HTR-8/SVneo (cell line): ENCODE measurements around the gene IL5RA.

ENCODE experiments used
- DNase-seq: peaks from one replicate; pipeline ENCODE4 v3.0.0; 2011; ENCODE audit warnings: low spot score, mixed read lengths; ENCODE audit not compliant: insufficient read length
- FAIRE-seq: peaks from 2 replicates; lab custom pipeline; 2011; peaks lifted over from hg19 to GRCh38; lab: Jason Lieb, UNC

The IL5RA gene, protein sequence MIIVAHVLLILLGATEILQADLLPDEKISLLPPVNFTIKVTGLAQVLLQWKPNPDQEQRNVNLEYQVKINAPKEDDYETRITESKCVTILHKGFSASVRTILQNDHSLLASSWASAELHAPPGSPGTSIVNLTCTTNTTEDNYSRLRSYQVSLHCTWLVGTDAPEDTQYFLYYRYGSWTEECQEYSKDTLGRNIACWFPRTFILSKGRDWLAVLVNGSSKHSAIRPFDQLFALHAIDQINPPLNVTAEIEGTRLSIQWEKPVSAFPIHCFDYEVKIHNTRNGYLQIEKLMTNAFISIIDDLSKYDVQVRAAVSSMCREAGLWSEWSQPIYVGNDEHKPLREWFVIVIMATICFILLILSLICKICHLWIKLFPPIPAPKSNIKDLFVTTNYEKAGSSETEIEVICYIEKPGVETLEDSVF

DNA sequence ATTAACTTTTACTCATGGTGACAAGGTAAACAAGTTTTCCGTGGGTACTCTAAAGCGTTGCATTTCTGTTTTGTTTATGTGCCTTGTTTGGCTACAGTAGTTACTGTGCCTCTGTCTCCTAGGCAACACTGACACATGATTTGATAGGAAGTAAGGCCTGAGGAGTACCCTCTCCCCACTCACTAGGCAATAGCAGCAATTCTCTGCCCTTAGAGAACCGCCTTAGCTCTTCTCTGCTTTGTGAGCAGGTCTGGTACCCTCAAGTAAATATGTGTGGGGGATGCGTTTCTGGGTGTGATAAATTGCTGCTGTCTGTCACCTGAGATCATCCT, at the start of gene IL5RA:
TSS of gene IL5RA (minus strand) at position 76 of the 332 bp plus-strand sequence. CDS start 5,390 bp downstream, outside the sequence.
- DNase-seq (no peak), FAIRE-seq (no peak)

DNA sequence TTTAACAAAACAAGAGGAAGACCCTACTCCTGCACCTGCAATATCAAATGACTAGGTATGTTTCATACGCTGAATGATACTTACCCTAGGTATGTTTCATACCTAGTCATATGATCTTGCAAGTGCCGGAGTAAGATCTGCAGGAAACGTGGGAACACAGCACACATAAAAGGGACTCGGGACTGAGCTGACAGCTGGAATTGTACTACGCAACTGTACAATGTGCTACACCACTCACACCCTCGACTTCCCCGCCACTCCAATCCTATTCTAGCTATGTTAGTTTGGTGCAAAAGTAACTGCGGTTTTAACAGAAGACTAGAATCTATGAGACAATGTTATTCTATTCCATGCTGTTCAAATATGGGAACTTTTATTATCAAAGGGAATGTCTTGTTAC, 47.3 kb upstream of the IL5RA start:
- DNase-seq (no peak), FAIRE-seq (no peak)

DNA sequence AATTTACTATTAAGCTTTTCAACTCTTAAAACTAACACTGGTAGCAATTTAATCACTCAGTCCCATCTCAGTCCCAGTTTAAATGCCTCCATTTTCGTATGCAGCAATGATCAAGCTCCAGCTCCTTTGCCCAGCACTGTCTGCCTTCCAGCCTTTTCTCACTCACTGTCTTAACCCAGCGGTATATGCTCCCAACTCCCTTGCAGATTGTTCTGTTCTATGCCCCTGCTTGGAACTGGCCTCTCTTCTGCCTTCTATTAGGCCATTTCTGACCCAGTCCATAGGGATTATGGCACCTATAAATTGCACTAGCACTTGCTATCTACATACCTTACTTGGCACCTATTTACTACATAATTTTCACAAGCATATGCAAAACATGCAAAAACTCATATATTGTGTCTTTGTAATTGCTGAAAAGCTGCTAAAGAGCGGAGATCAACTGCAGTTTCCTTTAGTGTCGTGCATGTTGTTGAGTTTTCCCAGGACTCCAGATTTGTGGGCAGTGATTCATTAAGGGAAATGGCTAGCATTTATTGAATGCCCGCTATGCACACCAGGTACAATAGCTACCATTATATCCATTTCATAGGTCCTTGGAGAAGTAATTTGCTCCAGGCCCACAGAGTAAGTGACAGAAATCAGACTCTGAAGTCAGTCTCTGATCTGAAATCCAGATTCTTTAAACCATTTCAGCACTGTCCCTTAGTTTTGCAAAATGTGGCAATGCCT, 44.9 kb upstream of the IL5RA start:
- FAIRE-seq (no peak), DNase-seq (no peak)

DNA sequence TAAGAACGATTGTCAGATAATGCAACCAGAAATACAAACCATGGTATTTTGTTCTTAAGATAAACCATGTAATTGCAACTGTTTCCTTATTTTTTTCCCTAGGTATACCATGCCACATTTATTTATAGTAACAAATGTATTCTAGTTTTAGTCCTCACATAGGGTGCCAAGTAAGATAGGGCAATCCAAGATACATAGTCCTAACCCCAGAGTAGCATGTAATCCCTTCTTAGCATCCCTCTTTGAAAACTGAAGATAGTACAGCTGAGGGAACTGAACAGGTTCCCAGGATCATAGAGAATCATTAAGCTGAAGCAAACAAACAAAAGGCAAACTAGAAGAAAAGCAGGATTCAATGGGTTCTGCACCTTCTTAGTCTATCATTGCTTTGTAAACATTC, 41.3 kb upstream of the IL5RA start:
- FAIRE-seq (no peak), DNase-seq (no peak)

DNA sequence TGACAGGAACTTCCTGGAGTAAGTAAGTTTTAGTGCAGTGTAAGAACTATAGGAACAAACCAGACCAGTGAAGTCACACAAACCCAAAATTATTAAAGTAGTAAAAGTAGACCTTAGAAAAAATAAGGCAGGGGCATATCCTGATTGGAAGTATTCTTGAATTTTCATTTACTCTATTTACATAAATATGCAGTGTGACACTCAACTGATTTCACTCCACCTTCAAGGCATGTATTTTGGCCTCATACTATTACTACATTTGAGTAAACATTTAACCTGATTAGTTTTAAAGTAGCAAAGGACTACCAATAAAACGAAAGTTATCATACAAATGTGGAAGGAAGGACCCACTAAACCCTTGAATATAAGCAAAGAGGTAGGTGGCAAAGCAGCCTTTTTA, 39.4 kb upstream of the IL5RA start:
- DNase-seq (no peak), FAIRE-seq (no peak)

DNA sequence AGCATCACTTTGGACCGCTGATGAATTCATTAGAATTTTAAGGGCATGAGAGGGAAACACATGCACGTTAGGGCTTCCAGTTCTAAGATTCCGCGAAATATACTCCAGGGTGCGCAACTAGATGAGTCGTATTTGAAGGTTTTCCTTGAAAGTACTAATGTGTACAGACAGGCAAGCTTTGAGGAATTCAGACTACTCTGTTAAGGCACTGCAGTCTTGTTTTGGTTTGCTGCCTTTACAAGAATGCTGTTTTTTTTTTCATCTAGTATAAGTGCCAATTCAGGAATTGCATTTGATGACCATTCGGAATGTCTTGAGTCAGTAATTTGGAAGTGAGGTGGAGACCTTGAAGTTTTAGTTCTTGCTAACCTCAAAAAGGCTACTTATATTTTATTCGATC, 35.7 kb upstream of the IL5RA start:
- FAIRE-seq (no peak), DNase-seq (no peak)

DNA sequence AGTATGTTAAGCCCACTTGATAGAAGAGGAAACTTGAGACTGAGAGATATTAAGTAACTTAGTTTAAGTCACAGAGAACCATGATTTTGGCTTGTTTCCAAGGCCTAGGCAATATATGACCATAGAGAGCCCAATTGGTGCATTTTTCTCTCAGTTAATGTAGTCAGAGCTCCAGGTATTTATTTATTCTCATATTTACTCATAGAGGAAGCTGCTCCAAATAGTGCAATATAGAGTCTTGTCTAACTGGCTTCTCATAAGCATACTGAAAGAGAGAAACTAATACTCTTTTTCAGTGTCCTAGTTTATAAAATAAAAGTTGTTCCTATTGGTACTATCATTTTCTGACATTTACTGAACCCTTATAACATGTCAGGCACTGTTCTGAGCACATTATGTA, 31.8 kb upstream of the IL5RA start:
- FAIRE-seq: no peak
- DNase-seq: no peak

DNA sequence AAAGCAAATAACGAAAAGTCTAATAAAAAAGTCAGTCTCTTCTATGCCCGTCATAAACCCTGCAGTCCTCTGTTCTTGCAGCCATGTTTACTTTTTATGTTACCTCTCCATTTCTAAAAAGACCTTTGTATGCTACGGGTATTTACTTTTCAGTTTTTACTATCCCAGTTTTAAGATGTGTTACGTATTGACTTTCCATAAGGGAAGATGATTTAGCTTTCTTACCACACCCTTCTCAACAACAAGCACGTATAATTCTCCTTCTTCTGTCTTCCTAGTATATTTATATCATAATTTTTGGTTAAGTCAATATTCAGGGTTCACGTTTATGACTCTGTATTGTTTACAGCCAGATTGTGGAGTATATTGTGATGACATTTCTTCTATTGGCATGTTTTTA, 27.4 kb upstream of the IL5RA start:
- no peak for DNase-seq
- no peak for FAIRE-seq

DNA sequence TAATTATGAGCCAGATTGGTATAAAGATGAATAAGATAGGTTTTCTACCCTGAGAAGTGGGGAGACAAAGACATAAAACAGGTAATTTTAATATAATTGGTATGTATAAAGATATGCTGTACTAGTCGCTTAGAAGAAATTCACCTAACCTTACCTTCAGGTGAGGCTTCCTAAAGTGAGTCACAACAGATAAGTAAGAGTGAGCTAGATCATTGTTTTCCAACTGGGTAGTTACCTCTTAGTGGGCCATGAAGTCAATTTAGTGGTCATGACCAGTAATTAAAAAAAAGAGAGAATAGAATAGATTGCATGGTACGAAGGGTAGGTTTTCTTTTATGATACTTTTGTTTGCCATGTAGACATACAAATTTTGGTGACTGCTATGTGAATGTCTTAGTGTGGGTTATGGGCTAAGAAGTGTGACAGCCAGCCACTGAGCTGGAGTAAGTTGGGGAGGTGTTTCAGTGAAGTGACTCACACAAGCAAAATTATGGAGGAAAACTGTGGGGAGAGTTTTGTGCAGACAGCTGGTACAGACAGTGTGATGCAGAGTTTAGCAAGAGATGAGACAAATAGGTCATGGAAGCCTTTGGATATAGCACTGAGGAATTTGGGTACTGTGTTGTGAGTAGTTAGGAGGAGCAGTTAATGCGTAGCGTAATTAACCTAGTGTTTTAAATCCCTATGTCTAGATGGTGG, 24.7 kb upstream of the IL5RA start:
- FAIRE-seq: no peak
- DNase-seq: no peak

DNA sequence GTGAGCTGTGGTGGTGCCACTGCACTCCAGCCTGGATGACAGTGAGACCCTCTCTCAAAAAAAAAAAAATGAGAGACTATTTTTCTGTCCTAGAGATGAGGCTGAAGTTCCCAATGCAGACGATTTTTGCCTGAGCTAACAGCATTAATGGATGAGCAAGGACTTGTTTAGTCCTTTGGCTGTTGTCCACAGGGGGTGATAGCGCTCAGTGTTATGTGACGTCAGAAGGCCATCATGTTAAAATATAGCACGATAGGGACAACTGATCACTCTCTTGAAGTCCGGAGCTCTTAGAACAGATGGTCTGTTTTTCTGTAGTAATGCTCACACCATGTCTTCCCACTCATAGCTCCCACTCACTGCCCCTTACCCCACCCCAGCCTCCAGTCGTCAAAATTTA, 23.3 kb upstream of the IL5RA start:
- FAIRE-seq: no peak

DNA sequence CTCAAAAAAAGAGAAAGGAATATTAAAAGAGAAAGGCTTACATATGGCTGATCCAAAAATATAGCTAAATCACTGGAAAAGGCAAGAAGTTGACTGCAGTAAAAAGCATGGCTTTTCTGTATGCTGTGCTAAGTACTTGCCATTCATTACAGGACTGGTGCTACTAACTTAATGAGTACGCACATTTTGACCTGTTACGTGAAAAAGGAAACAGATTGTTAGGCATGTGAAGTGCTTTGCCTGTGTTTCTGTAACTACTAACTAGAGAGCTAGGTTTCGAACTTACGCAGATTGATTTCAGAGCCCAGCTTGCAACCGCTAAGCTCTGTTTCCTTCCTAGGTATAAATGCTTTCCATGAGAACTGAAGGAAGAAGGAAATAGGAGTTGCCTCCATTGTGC, 19.4 kb upstream of the IL5RA start:
- DNase-seq: no peak
- no peak for FAIRE-seq

More for the DNA sequence above, 23.3 kb upstream of the IL5RA start:
- DNase-seq: no peak

DNA sequence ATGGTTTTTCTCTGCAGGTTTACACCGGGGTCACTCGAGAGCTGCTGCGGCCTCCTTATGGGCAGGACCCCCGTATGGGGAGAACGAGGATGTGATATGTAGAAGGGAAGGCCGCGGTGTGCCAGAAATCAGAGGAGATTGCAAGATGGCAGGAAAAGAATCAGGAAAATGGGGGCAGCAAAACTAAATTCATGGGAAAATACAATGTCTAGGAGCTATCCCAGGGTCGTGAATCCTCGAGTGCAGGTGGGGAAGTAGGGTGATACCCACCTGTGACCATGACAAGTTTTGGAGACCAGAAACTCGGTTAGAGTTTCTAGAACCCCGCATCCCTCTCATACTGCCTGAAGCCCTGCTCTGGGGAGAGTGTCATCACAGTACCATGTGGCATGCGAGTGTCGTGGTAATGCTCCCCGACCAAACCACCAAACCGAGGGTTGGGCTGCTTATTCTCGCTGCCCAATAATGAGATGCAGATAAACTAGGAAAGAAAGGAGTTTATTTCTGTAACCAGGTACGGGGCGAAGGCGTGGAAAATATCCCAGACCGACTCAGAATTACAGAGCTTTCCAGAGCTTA, 17.3 kb upstream of the IL5RA start:
- no peak for FAIRE-seq
- DNase-seq: no peak

DNA sequence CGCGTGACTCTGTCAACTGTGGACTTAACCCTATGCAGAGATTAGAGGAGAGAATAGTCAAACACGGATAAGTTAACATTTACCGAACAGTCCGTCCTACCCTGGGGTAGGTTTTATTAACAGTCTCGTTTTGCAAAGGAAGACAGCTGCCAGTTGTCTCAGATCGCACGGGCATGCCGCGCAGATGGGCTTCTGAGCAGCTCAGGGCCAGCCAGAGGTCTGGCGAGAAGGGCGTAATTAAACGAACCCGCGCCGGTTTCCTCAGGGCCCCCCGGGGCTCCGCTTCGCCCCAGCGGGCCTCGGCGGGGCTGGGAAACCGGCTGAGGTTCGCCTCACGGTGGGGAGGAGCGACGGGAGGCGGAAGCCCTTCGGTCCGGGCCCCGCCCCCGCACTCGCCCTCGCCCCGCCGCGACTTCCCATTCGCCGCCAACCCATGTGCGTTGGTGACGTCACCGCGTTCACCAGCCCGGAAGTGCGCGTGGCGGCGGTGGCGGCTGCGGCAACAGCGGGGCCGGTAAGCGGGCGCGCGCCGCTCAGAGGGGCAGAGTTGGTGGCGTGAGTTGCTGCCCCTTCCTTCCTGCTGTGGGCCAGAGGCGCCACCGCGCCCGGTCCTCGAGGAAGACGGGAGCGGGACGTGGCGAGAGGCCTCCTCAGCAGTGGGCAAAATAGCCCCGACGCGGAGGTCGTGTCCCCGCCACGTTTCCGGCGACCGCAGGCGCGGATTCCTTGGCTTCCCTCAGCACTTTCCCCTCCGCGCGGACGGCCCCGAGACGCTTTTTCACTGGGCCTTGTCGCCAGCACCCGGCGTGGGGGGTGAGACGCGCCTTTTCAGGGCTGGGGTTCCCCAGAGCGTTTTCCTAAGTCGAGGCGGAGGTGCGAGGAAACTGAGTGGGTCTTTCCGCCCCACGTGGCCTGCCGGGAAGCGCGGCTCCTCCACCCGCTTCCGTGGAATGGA, 16.6 kb upstream of the IL5RA start, which contains the start of gene TRNT1:
TSS of gene TRNT1 (plus strand) at position 464 of the 955 bp plus-strand sequence. CDS start 2,101 bp downstream, outside the sequence.
- FAIRE-seq: peak; percentile 99
- DNase-seq: peak; percentile 94

DNA sequence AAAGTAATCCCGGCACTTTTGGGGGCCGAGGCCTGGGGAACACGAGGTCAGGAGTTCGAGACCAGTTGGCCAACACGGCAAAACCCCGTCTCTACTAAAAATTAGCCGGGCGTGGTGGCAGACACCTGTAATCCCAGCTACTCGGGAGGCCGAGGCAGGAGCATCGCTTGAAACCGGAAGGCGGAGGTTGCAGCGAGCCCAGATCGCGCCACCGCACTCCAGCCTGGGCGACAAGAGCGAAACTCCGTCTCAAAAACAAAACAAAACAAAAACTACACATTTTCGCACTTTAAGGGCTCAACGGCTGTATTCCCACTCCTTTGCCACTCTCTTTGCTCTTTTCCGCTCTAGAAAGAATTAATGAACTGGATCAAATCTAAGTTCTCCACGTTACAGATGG, 15.8 kb upstream of the IL5RA start:
- FAIRE-seq (no peak), DNase-seq (no peak)

DNA sequence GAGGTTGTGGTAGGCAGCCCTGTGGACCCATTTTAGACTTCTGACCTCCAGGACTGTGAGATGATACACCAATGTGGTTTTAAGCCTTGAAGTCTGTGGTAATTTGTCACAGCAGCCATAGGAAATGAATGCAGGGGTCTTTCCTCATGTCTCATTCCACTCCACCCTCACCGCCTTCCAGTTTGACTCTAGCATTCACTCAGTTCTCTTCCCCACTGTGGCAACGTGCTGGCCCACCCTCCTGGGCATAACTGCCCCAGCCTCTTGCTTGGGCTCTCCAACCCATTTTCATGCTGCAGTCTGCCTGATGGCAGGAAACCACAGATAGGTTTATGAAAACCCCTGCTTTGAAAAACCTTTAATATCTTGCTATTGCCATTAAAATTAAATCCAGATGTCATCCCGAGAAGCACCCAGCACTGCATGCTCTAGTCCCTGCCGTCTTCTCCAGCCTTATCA, 9.2 kb upstream of the IL5RA start:
- DNase-seq: no peak
- FAIRE-seq: no peak

DNA sequence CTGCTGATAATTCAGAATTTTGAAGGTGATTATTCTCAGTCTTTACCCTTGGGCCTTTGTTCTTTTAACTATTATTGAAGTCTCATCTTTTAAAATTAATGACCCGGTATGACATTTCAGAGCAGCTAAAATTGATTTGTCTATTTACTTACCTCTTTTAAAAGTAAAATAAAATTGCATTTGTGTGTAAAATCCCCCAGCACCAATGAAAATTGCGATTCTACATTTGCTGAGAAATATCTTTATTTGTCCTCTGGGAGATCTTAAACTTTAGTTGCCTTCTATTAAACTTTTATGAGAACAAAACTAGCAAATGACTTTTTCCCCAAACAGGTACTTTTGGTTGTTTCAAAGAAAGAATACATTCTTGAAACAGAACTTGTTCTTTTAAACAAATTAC, 7.5 kb upstream of the IL5RA start:
- DNase-seq (no peak), FAIRE-seq (no peak)

DNA sequence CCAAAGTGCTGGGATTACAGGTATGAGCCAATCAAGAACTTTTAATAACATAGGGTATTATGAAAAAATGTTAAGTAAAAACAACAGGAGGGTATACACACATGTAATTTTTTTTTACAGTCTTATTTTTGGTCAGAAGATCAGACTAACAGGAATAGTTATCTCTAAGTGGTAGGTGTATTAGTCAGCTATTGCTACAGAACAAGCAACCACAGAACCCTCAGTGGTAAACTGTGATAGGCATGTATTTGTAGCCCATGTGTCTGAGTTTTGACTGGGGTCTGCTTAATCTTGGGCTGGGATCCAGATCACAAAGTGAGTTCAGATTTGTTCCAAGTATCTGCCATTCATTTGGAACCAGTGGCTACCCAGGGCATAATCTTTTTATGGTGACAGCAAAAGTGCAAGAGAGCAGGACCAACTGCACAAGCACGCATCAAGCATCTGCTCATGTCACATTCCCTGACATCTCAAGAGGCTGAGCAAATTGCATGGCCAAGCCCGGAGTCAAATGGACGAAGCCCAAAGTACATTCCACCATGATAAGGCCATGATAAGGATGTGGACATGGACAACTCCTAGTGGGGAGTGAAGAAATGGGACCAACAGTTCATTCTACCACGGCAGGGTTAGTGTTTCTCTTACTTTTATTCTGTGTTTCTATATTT, 3.0 kb upstream of the IL5RA start:
- no peak for FAIRE-seq
- DNase-seq: no peak

DNA sequence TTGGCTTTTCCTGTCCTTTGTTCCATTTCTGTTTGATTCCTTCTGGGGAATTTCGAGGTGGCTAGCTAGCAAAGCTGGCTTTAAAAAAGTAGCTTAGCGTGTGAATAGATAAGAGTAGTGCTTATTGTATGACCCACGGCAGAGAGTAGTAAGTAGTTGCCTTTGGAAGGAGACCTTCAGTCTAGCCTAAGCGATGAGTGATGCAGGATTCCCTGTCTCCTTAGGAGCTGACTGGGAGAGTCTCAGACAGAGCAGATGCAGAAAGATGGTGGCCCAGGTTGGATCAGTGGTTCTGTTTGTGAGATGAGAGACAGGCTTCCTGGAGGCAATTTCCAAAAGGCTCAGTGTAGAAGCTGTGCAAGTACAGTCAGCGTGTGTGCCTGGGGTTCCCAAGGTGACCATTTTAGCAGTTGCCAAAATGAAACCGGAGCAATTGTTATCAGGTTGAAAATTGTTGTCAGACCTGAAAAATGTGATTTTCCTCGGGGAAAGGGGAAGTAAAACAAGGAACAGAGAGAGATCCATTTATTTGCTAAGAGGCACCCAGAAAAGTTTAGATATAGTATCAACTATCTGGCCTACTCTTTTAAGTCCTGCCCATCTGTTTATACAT, 681 bp upstream of the IL5RA start:
- no peak for FAIRE-seq
- DNase-seq: no peak
